KBM-7 (cell line): Measurements from ENCODE around the gene BMAL2.

ENCODE experiments used
- DNase-seq: peaks from one replicate; pipeline ENCODE4 v3.0.0-alpha.2; 2015
- in situ Hi-C: fragments of 300-500 bp; cut with MboI; formaldehyde crosslinking; loops from 2 replicates; pipeline ENCODE4 v1.14.3; 2020; ENCODE audit warnings: low sequenced_read_pairs, low pct_unique_long_range_greater_than_20kb, mixed read lengths

BMAL2 gene

GRCh38 chr12:27332714-27333402, at the start of gene BMAL2:
Gene BMAL2 (plus strand): TSS chr12:27332836. CDS start chr12:27333073, 237 bp downstream.
- peak; percentile 65 for DNase-seq

GRCh38 chr12:27284021-27284420, 48.6 kb upstream of the BMAL2 start:
- no peak for DNase-seq
- in situ Hi-C loops = no loop called here

More at GRCh38 chr12:27332714-27333402, at the start of gene BMAL2:
- in situ Hi-C loops = no loop called here

GRCh38 chr12:27284751-27285150, 47.9 kb upstream of the BMAL2 start:
- DNase-seq = no peak
- in situ Hi-C loops = no loop called here

- in situ Hi-C loops = no loop called here
- DNase-seq = no peak
Observed at GRCh38 chr12:27285403-27285802, 47.2 kb upstream of the BMAL2 start.

GRCh38 chr12:27289414-27289813, 43.2 kb upstream of the BMAL2 start:
- no peak for DNase-seq

GRCh38 chr12:27290501-27291168, 42.0 kb upstream of the BMAL2 start:
- in situ Hi-C loops = no loop called here

More at GRCh38 chr12:27289414-27289813, 43.2 kb upstream of the BMAL2 start:
- in situ Hi-C loops = no loop called here

GRCh38 chr12:27291862-27292261, 40.8 kb upstream of the BMAL2 start:
- in situ Hi-C loops = no loop called here
- DNase-seq = no peak

More at GRCh38 chr12:27290501-27291168, 42.0 kb upstream of the BMAL2 start:
- DNase-seq = no peak

- in situ Hi-C loops = no loop called here
- no peak for DNase-seq
Observed at GRCh38 chr12:27292718-27293117, 39.9 kb upstream of the BMAL2 start.

GRCh38 chr12:27293463-27293862, 39.2 kb upstream of the BMAL2 start:
- in situ Hi-C loops = no loop called here
- no peak for DNase-seq

- DNase-seq = no peak
- in situ Hi-C loops = no loop called here
Observed at GRCh38 chr12:27296674-27297073, 36.0 kb upstream of the BMAL2 start.

- in situ Hi-C loops = no loop called here
- no peak for DNase-seq
Observed at GRCh38 chr12:27297566-27297965, 35.1 kb upstream of the BMAL2 start.

- in situ Hi-C loops = no loop called here
- DNase-seq = no peak
Observed at GRCh38 chr12:27299102-27299501, 33.5 kb upstream of the BMAL2 start.

- no peak for DNase-seq
- in situ Hi-C loops = no loop called here
Observed at GRCh38 chr12:27300226-27300625, 32.4 kb upstream of the BMAL2 start.

GRCh38 chr12:27303139-27304111, 29.2 kb upstream of the BMAL2 start:
- in situ Hi-C loops = no loop called here
- DNase-seq = no peak

- peak; percentile 9 for DNase-seq
- in situ Hi-C loops = no loop called here
Observed at GRCh38 chr12:27304856-27305255, 27.8 kb upstream of the BMAL2 start.

- peak; percentile 49 for DNase-seq
- in situ Hi-C loops = no loop called here
Observed at GRCh38 chr12:27305673-27306456, 26.8 kb upstream of the BMAL2 start.

- in situ Hi-C loops = no loop called here
- DNase-seq = no peak
Observed at GRCh38 chr12:27309293-27309994, 23.2 kb upstream of the BMAL2 start.

- in situ Hi-C loops = no loop called here
- DNase-seq = no peak
Observed at GRCh38 chr12:27309995-27310315, 22.7 kb upstream of the BMAL2 start.
